Measurements from ENCODE around the gene ADH1A. TPM values are rescaled to one million over a fixed set of nuclear protein-coding genes. Genes with fewer than 3 reads are reported as not detected.
A peak's percentile ranks its signal among the peaks of the same experiment; 100 is the strongest.

Gene ADH1A
- total RNA-seq, 1 experiment from 2014 or later: not detected

DNA sequence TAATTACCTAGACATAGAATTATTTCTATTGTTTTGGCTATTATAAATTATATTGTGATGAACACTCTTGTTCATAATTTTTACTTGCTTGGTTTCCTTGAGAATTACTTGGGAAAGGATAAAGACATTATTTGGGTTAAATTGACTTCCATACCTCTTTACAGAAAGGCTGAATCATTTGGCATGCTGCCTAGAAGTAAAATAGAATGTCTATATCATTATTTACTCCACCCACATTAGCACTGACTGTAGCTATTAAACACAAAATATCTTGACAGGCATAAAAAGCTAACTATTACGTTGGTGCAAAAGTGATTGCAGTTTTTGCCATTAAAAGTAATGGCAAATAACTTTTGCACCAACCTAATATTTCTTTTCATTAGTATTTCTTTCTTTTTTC lies 42.1 kb downstream of the ADH1A start:
- no peaks in the 10 kb centered on the region for H3K9me3 ChIP-seq (ENCODE audit: control insufficient read depth, low read depth, low read length)
- no peak overlapping the region for H2BK20ac ChIP-seq (ENCODE audit: low read depth, low read length, poor library complexity, severe bottlenecking)
- no peak overlapping the region for H3K27ac ChIP-seq (ENCODE audit: insufficient read length, low read depth, low read length)
- H3T11ph ChIP-seq (ENCODE audit: low read length): no peak overlapping the region
- no peak overlapping the region for H2AFZ ChIP-seq (ENCODE audit: low read length)
- H3K4me1 Mint-ChIP-seq: peaks cover 4% of the 10 kb centered on the region in 2 experiments; a peak in 2 of 4 replicates
- no peak overlapping the region for H2BK12ac ChIP-seq (ENCODE audit: insufficient read length, low read depth, low read length)
- no peaks in the 10 kb centered on the region for H4K20me1 ChIP-seq (ENCODE audit: control insufficient read depth, insufficient read depth, insufficient read length)
- H3K9ac ChIP-seq (ENCODE audit: extremely low read depth, insufficient read length, low read length): no peak overlapping the region
- no CpG with 5 or more reads among the region's 1 CpG for WGBS (ENCODE audit: extremely low coverage, insufficient read length, low lambda C conversion rate)
- H4K5ac ChIP-seq (ENCODE audit: insufficient read length, low read depth, low read length): no peak overlapping the region
- TF ChIP-seq, protein P1, sequence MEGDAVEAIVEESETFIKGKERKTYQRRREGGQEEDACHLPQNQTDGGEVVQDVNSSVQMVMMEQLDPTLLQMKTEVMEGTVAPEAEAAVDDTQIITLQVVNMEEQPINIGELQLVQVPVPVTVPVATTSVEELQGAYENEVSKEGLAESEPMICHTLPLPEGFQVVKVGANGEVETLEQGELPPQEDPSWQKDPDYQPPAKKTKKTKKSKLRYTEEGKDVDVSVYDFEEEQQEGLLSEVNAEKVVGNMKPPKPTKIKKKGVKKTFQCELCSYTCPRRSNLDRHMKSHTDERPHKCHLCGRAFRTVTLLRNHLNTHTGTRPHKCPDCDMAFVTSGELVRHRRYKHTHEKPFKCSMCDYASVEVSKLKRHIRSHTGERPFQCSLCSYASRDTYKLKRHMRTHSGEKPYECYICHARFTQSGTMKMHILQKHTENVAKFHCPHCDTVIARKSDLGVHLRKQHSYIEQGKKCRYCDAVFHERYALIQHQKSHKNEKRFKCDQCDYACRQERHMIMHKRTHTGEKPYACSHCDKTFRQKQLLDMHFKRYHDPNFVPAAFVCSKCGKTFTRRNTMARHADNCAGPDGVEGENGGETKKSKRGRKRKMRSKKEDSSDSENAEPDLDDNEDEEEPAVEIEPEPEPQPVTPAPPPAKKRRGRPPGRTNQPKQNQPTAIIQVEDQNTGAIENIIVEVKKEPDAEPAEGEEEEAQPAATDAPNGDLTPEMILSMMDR (conservative IDR thresholded peaks at IDR 0.05): no peak
- no peak overlapping the region for H3K14ac ChIP-seq (ENCODE audit: insufficient read depth, low read length)
- H3K27me3 ChIP-seq (ENCODE audit: insufficient read depth, low read length): no peaks in the 10 kb centered on the region
- H3K36me3 Mint-ChIP-seq (ENCODE audit: insufficient read depth in 1 of 3, low read depth in 3 of 3): peaks cover 2 to 20% (median 3%) of the 10 kb centered on the region in 3 experiments; a peak in 3 of 7 replicates
- H3K56ac ChIP-seq (ENCODE audit: insufficient read length, low read depth, low read length): no peak overlapping the region
- no peak overlapping the region for H3K23ac ChIP-seq (ENCODE audit: insufficient read length, low read depth, low read length)
- no peak for DNase-seq
- peaks cover 13 to 15% of the 10 kb centered on the region in 2 experiments; a peak in 3 of 5 replicates for H3K9me3 Mint-ChIP-seq
- H2AK5ac ChIP-seq (ENCODE audit: insufficient read length, low read length): no peak overlapping the region
- H3K4me2 ChIP-seq (ENCODE audit: insufficient read depth, insufficient read length, low read length): no peak overlapping the region
- no peak overlapping the region for H3K4ac ChIP-seq (ENCODE audit: low read depth, low read length)
- no peak overlapping the region for H2BK120ac ChIP-seq (ENCODE audit: low read depth, low read length, poor library complexity, severe bottlenecking)
- no peak overlapping the region for H4K91ac ChIP-seq (ENCODE audit: insufficient read length, low read depth, low read length)
- H2BK5ac ChIP-seq (ENCODE audit: insufficient read length, low read length): no peak overlapping the region
- no peak overlapping the region for H4K8ac ChIP-seq (replicated peaks; ENCODE audit: insufficient read length, low read depth, low read length)
- no peaks in the 10 kb centered on the region for H3K4me1 ChIP-seq (ENCODE audit: insufficient read depth, low read length)
- H3K27me3 Mint-ChIP-seq (ENCODE audit: low read depth): no peaks in the 10 kb centered on the region
- H3K18ac ChIP-seq (ENCODE audit: insufficient read length, low read depth, low read length): no peak overlapping the region
- H3K27ac Mint-ChIP-seq: 0 out of 7 replicates have a peak overlapping the region, but pooled peaks of 1 of the 3 experiments have one; percentile 12
- H3K4me3 Mint-ChIP-seq: no peak overlapping the region
- no peaks in the 10 kb centered on the region for H3K23me2 ChIP-seq (ENCODE audit: insufficient read length, low read depth, low read length, poor library complexity, severe bottlenecking)
- H3K79me1 ChIP-seq (ENCODE audit: insufficient read depth, low read depth, low read length, poor library complexity, severe bottlenecking): no peaks in the 10 kb centered on the region
- no peaks in the 10 kb centered on the region for H3K79me2 ChIP-seq (ENCODE audit: insufficient read depth, low read length)
- H2BK15ac ChIP-seq (ENCODE audit: low read depth, low read length): no peak overlapping the region
